PC-3 (cell line): ENCODE measurements around the gene OLFM3. TPM values are rescaled to one million over a fixed set of nuclear protein-coding genes. Genes with fewer than 3 reads are reported as not detected.

Experiments
- ATAC-seq: fragments of 200-7000 bp; cut with Tn5 transposase; 2 replicates; pipeline ENCODE4 v1.9.1; 2020; ENCODE audit warnings: mild to moderate bottlenecking, moderate library complexity
- BruUV-seq: library from RNA; stranded (reverse); fragments of 400-500 nt; replicated peaks from 2 replicates; lab custom pipeline; 2021; lab: Mats Ljungman, UMichigan
- CTCF ChIA-PET: fragments of 300-600 bp; sonication (Branson Sonifier 250); formaldehyde crosslinking; loops from one replicate; lab custom pipeline; 2022; ENCODE audit warnings: antibody characterized with exemption; lab: Charles Lee
- POLR2A ChIA-PET: fragments of 300-600 bp; sonication (Branson Sonifier 250); formaldehyde crosslinking; loops from one replicate; lab custom pipeline; 2022; ENCODE audit warnings: antibody characterized with exemption; ENCODE audit not compliant: unreplicated experiment; lab: Charles Lee
- DNase-seq: peaks from one replicate; pipeline ENCODE4 v3.0.0-alpha.2; 2015
- H2AFZ ChIP-seq: fragments of 300-600 bp; sonication (generic); 2 replicates; pipeline ENCODE4 v1.6.0; 2016; ENCODE audit warnings: antibody characterized with exemption, low read length
- H3F3A ChIP-seq: fragments of 300-600 bp; sonication (generic); one replicate; pipeline ENCODE4 v1.6.0; 2017; ENCODE audit warnings: antibody characterized with exemption, low read length, control low read depth, mild to moderate bottlenecking; ENCODE audit not compliant: unreplicated experiment
- H3K27ac ChIP-seq: fragments of 300-600 bp; sonication (generic); 2 replicates; pipeline ENCODE4 v1.5.1; 2016; ENCODE audit warnings: mild to moderate bottlenecking, low read length
- H3K27me3 ChIP-seq: fragments of 300-600 bp; sonication (generic); 2 replicates; pipeline ENCODE4 v1.6.1; 2016; ENCODE audit warnings: low read length, mixed read lengths
- H3K36me3 ChIP-seq: fragments of 300-600 bp; sonication (generic); 2 replicates; pipeline ENCODE4 v1.6.1; 2016; ENCODE audit warnings: low read depth, mixed run types, low read length, mixed read lengths
- H3K4me1 ChIP-seq: fragments of 300-600 bp; sonication (generic); 2 replicates; pipeline ENCODE4 v1.5.1; 2016; ENCODE audit warnings: low read length; ENCODE audit not compliant: insufficient read depth
- H3K4me2 ChIP-seq: fragments of 300-600 bp; sonication (generic); 2 replicates; pipeline ENCODE4 v1.6.0; 2016; ENCODE audit warnings: low read length
- H3K4me3 ChIP-seq: fragments of 300-600 bp; sonication (generic); 2 replicates; pipeline ENCODE4 v1.5.1; 2016; ENCODE audit warnings: mild to moderate bottlenecking, low read length, mixed read lengths
- H3K79me2 ChIP-seq: fragments of 300-600 bp; sonication (generic); 2 replicates; pipeline ENCODE4 v1.6.1; 2017; ENCODE audit warnings: low read length, mixed read lengths
- H3K9ac ChIP-seq: fragments of 300-600 bp; sonication (generic); 2 replicates; pipeline ENCODE4 v1.6.0; 2016; ENCODE audit warnings: mild to moderate bottlenecking, low read length
- H3K9me2 ChIP-seq: fragments of 300-600 bp; sonication (generic); replicated peaks from 2 replicates; pipeline ENCODE4 v1.6.1; 2016; ENCODE audit warnings: mixed run types, low read length, mixed read lengths
- H3K9me3 ChIP-seq: fragments of 300-600 bp; sonication (generic); 2 replicates; pipeline ENCODE4 v1.6.1; 2016; ENCODE audit warnings: low read length, mixed read lengths
- H4K20me1 ChIP-seq: fragments of 300-600 bp; sonication (generic); 2 replicates; pipeline ENCODE4 v1.6.1; 2016; ENCODE audit warnings: low read length, mixed read lengths
- CTCF ChIP-seq: fragments of 300-600 bp; sonication (generic); conservative IDR thresholded peaks from 2 replicates; pipeline ENCODE4 v1.5.1; 2017; ENCODE audit warnings: antibody characterized with exemption, low read depth, mild to moderate bottlenecking, low read length
- EZH2 ChIP-seq: fragments of 300-600 bp; sonication (generic); IDR thresholded peaks from one replicate; pipeline ENCODE4 v1.6.1; 2017; ENCODE audit warnings: antibody characterized with exemption, mild to moderate bottlenecking, low read length; ENCODE audit not compliant: unreplicated experiment
- EZH2phosphoT487 ChIP-seq: fragments of 300-600 bp; sonication (generic); IDR thresholded peaks from 2 replicates; pipeline ENCODE4 v1.6.1; 2018; ENCODE audit warnings: mild to moderate bottlenecking, antibody characterized with exemption, low read length, borderline replicate concordance
- intact Hi-C: fragments of 100-400 bp; cut with micrococcal nuclease; formaldehyde crosslinking; loops from 2 replicates; pipeline ENCODE4 v1.9.0; 2023
- total RNA-seq: library from RNA; depleted of rRNA; stranded (reverse); fragments of >200 nt; gene quantifications from 2 replicates; pipeline ENCODE4 v1.2.3, GENCODE V29; 2014

The OLFM3 gene
- total RNA-seq, 1 experiment from 2014 or later, result not detected

- peaks cover 19% of the 10 kb centered on the region for H3K27me3 ChIP-seq
- no peak overlapping the region for H3K27ac ChIP-seq
- H2AFZ ChIP-seq, result no peak overlapping the region
- H4K20me1 ChIP-seq, result no peaks in the 10 kb centered on the region
- no peaks in the 10 kb centered on the region for H3K36me3 ChIP-seq
- H3F3A ChIP-seq, result no peaks in the 10 kb centered on the region
- no peak for DNase-seq
- intact Hi-C loops, result no loop called here
- no peak for ATAC-seq
- H3K4me2 ChIP-seq, result no peak overlapping the region
- POLR2A ChIA-PET, result no interaction called here
- BruUV-seq, result no TSS peak
- H3K79me2 ChIP-seq, result no peaks in the 10 kb centered on the region
- H3K4me1 ChIP-seq, result no peaks in the 10 kb centered on the region
- CTCF ChIA-PET, result no interaction called here
- TF ChIP-seq EZH2phosphoT487 (no peak), EZH2 (no peak), CTCF (no peak)
- no peaks in the 10 kb centered on the region for H3K9me2 ChIP-seq
- H3K9ac ChIP-seq, result no peak overlapping the region
- H3K4me3 ChIP-seq, result no peak overlapping the region
- no peaks in the 10 kb centered on the region for H3K9me3 ChIP-seq
Observed at GRCh38 chr1:101914473-101915242, 82.1 kb downstream of the OLFM3 start.

- BruUV-seq, result no TSS peak
- POLR2A ChIA-PET, result no interaction called here
- H3K9ac ChIP-seq, result no peak overlapping the region
- H3K9me2 ChIP-seq, result no peaks in the 10 kb centered on the region
- intact Hi-C loops, result no loop called here
- H3K4me1 ChIP-seq, result no peaks in the 10 kb centered on the region
- H3K4me2 ChIP-seq, result no peak overlapping the region
- DNase-seq, result no peak
- no peak for TF ChIP-seq EZH2
- no peak for TF ChIP-seq EZH2phosphoT487
- no peak for TF ChIP-seq CTCF
- CTCF ChIA-PET, result no interaction called here
- no peak for ATAC-seq
- no peak overlapping the region for H3K4me3 ChIP-seq
- H3K27ac ChIP-seq, result no peak overlapping the region
- H3F3A ChIP-seq, result no peaks in the 10 kb centered on the region
- H2AFZ ChIP-seq, result no peak overlapping the region
- no peaks in the 10 kb centered on the region for H3K9me3 ChIP-seq
- H4K20me1 ChIP-seq, result no peaks in the 10 kb centered on the region
- no peaks in the 10 kb centered on the region for H3K36me3 ChIP-seq
- H3K27me3 ChIP-seq, result peaks cover 31% of the 10 kb centered on the region
- no peaks in the 10 kb centered on the region for H3K79me2 ChIP-seq
Observed at GRCh38 chr1:101911894-101912293, 84.8 kb downstream of the OLFM3 start.

GRCh38 chr1:101908980-101909379, 87.7 kb downstream of the OLFM3 start:
- no peak for DNase-seq
- Histone ChIP-seq H3K4me2 (no peak overlapping the region), H2AFZ (no peak overlapping the region), H3K9me3 (no peaks in the 10 kb centered on the region), H3F3A (no peaks in the 10 kb centered on the region), H3K27me3 (peaks cover 28% of the 10 kb centered on the region), H4K20me1 (no peaks in the 10 kb centered on the region), H3K79me2 (no peaks in the 10 kb centered on the region), H3K36me3 (no peaks in the 10 kb centered on the region), H3K4me3 (no peak overlapping the region), H3K4me1 (no peaks in the 10 kb centered on the region), H3K9ac (no peak overlapping the region), H3K27ac (no peak overlapping the region), H3K9me2 (no peaks in the 10 kb centered on the region)
- TF ChIP-seq CTCF (no peak), EZH2 (no peak), EZH2phosphoT487 (no peak)
- no TSS peak for BruUV-seq
- ChIA-PET POLR2A (no interaction called here), CTCF (no interaction called here)
- intact Hi-C loops, result no loop called here
- no peak for ATAC-seq
